ENCODE results near the gene NDP. TPM values are rescaled to one million over a fixed set of nuclear protein-coding genes. Genes with fewer than 3 reads are reported as not detected.

Gene NDP
- total RNA-seq, 4 donors from 2014 or later = 0.22 to 0.42 TPM; not detected in 2

GRCh38 chrX:44012484-44013096 lies 39.4 kb upstream of the NDP start:
- 38 to 51% methylated on average over 4 of the region's 4 CpGs for WGBS, 2 donors
- no peak for TF ChIP-seq CTCF (IDR thresholded peaks at IDR 0.05)
- no peak for TF ChIP-seq POLR2A (IDR thresholded peaks at IDR 0.05)
- DNase-seq (ENCODE audit: low spot score in 2 of 2) = peak in 1 of 2 donors; percentile 21
- intact Hi-C loops (cut with DNase I; ENCODE audit: low total_unique reads) = no loop called here
- H3K4me3 ChIP-seq (ENCODE audit: low read depth, poor library complexity, severe bottlenecking) = no peak overlapping the region

GRCh38 chrX:44011506-44011905 lies 38.3 kb upstream of the NDP start:
- DNase-seq (ENCODE audit: low spot score in 2 of 2) = no peak
- H3K4me3 ChIP-seq (ENCODE audit: low read depth, poor library complexity, severe bottlenecking) = no peak overlapping the region
- 58 to 75% methylated on average over 3 of the region's 3 CpGs for WGBS, 2 donors
- intact Hi-C loops (cut with DNase I; ENCODE audit: low total_unique reads) = no loop called here
- TF ChIP-seq POLR2A (IDR thresholded peaks at IDR 0.05) (no peak), CTCF (IDR thresholded peaks at IDR 0.05) (no peak)

GRCh38 chrX:44010626-44011025 lies 37.4 kb upstream of the NDP start:
- no peak overlapping the region for H3K4me3 ChIP-seq (ENCODE audit: low read depth, poor library complexity, severe bottlenecking)
- TF ChIP-seq CTCF (IDR thresholded peaks at IDR 0.05) = no peak
- TF ChIP-seq POLR2A (IDR thresholded peaks at IDR 0.05) = no peak
- DNase-seq (ENCODE audit: low spot score in 2 of 2) = no peak
- intact Hi-C loops (cut with DNase I; ENCODE audit: low total_unique reads) = no loop called here
- WGBS, 2 donors = 91 to 97% methylated on average over 2 of the region's 2 CpGs

GRCh38 chrX:44006081-44006480 lies 32.9 kb upstream of the NDP start:
- intact Hi-C loops (cut with DNase I; ENCODE audit: low total_unique reads) = no loop called here
- DNase-seq (ENCODE audit: low spot score in 2 of 2) = no peak
- no peak for TF ChIP-seq CTCF (IDR thresholded peaks at IDR 0.05)
- no peak for TF ChIP-seq POLR2A (IDR thresholded peaks at IDR 0.05)
- 67 to 88% methylated on average over 1 of the region's 1 CpG for WGBS, 2 donors
- no peak overlapping the region for H3K4me3 ChIP-seq (ENCODE audit: low read depth, poor library complexity, severe bottlenecking)

GRCh38 chrX:44003975-44004374 lies 30.8 kb upstream of the NDP start:
- no peak for DNase-seq (ENCODE audit: low spot score in 2 of 2)
- TF ChIP-seq POLR2A (IDR thresholded peaks at IDR 0.05) (no peak), CTCF (IDR thresholded peaks at IDR 0.05) (no peak)
- intact Hi-C loops (cut with DNase I; ENCODE audit: low total_unique reads) = no loop called here
- 23 to 38% methylated on average over 2 to 3 of the region's 3 CpGs for WGBS, 2 donors
- no peak overlapping the region for H3K4me3 ChIP-seq (ENCODE audit: low read depth, poor library complexity, severe bottlenecking)

- DNase-seq (ENCODE audit: low spot score in 2 of 2) = no peak
- WGBS, 2 donors = 64 to 67% methylated on average over 1 of the region's 1 CpG
- intact Hi-C loops (cut with DNase I; ENCODE audit: low total_unique reads) = no loop called here
Measured at GRCh38 chrX:44002567-44002966, 29.4 kb upstream of the NDP start.

More at GRCh38 chrX:44002567-44002966, 29.4 kb upstream of the NDP start:
- TF ChIP-seq CTCF (IDR thresholded peaks at IDR 0.05) (no peak), POLR2A (IDR thresholded peaks at IDR 0.05) (no peak)
- no peak overlapping the region for H3K4me3 ChIP-seq (ENCODE audit: low read depth, poor library complexity, severe bottlenecking)

Data from lower leg skin (tissue), 4 donors.